Fibroblast of lung (primary cell): ENCODE results near the gene HEMK1. TPM values are rescaled to one million over a fixed set of nuclear protein-coding genes. Genes with fewer than 3 reads are reported as not detected.

Experiments used
- DNase-seq, 2 donors: peaks; one replicate each; pipeline versions ENCODE4 v3.0.0 to v3.0.0-alpha.2; 2010; ENCODE audit warnings: low read depth in 2 of 2
- H2AFZ ChIP-seq: 2 replicates; pipeline ENCODE4 v1.5.1; 2012; ENCODE audit warnings: low read length, control low read depth, inconsistent platforms
- H3K27ac ChIP-seq: 2 replicates; pipeline ENCODE4 v1.5.1; 2011; ENCODE audit warnings: low read length, control low read depth; ENCODE audit not compliant: insufficient read depth
- H3K27me3 ChIP-seq: 2 replicates; pipeline ENCODE4 v1.5.1; 2011; ENCODE audit warnings: mild to moderate bottlenecking, low read length; ENCODE audit not compliant: control insufficient read depth, insufficient read depth
- H3K36me3 ChIP-seq: 2 replicates; pipeline ENCODE4 v1.5.1; 2011; ENCODE audit warnings: low read length; ENCODE audit not compliant: control insufficient read depth, insufficient read depth
- H3K4me1 ChIP-seq: 2 replicates; pipeline ENCODE4 v1.5.1; 2011; ENCODE audit warnings: low read length; ENCODE audit not compliant: control insufficient read depth, insufficient read depth; ENCODE audit errors: extremely low read depth
- H3K4me2 ChIP-seq: 2 replicates; pipeline ENCODE4 v1.5.1; 2011; ENCODE audit warnings: low read length, control low read depth; ENCODE audit not compliant: insufficient read depth; ENCODE audit errors: extremely low read depth
- H3K4me3 ChIP-seq, 4 experiments: fragments of 200-600 bp in 1 of 4; sonication (generic) in 1 of 4; replicated peaks in 1 of 4; 2 replicates each; pipeline ENCODE4 v1.5.1; 2011 to 2016; ENCODE audit warnings: low read length in 4 of 4, low read depth in 3 of 4, mild to moderate bottlenecking in 3 of 4, control low read depth in 2 of 4, inconsistent platforms in 1 of 4, mixed read lengths in 1 of 4; ENCODE audit not compliant: insufficient read depth in 1 of 4; ENCODE audit errors: control extremely low read depth in 1 of 4
- H3K79me2 ChIP-seq: 2 replicates; pipeline ENCODE4 v1.5.1; 2012; ENCODE audit warnings: mild to moderate bottlenecking, low read length, inconsistent platforms; ENCODE audit not compliant: control insufficient read depth, insufficient read depth
- H3K9ac ChIP-seq: 2 replicates; pipeline ENCODE4 v1.5.1; 2011; ENCODE audit warnings: mild to moderate bottlenecking, low read length, control low read depth; ENCODE audit not compliant: insufficient read depth
- H3K9me3 ChIP-seq: 2 replicates; pipeline ENCODE4 v1.5.1; 2012; ENCODE audit warnings: low read depth, low read length; ENCODE audit not compliant: control insufficient read depth, insufficient read depth
- H4K20me1 ChIP-seq: 2 replicates; pipeline ENCODE4 v1.5.1; 2011; ENCODE audit warnings: low read length; ENCODE audit not compliant: control insufficient read depth, insufficient read depth; ENCODE audit errors: extremely low read depth
- EZH2 ChIP-seq: IDR thresholded peaks from 2 replicates; pipeline ENCODE4 v1.5.1; 2012; ENCODE audit warnings: low read length, control low read depth, mild to moderate bottlenecking; ENCODE audit errors: missing control alignments
- polyA plus RNA-seq, 2 donors: library from polyadenylated mRNA; depleted of rRNA in 1 of 2; stranded (reverse) in 1 of 2; unstranded in 1 of 2; fragments of >200 nt; gene quantifications; 2 replicates each; pipeline ENCODE4 v1.2.1, GENCODE V29; 2011 to 2012; ENCODE audit warnings: missing spikeins in 1 of 2
- total RNA-seq: library from RNA; depleted of rRNA; stranded (reverse); fragments of >200 nt; gene quantifications from 2 replicates; pipeline ENCODE4 v1.2.1, GENCODE V29; 2014
- TF ChIP-seq, protein P1 (sequence below), 2 donors: IDR thresholded peaks in 1 of 2; conservative IDR thresholded peaks in 1 of 2; 1 replicate in 1 of 2; 2 replicates in 1 of 2; pipeline ENCODE4 v1.5.1; 2011 to 2012; ENCODE audit warnings: low read length in 2 of 2, control low read depth in 1 of 2, inconsistent platforms in 1 of 2, low read depth in 1 of 2, mild to moderate bottlenecking in 1 of 2

HEMK1 gene
- total and polyA plus RNA-seq, 2 donors (not counting 1 experiment from before 2014, with no cell fraction given) = 8.4 to 12.7 TPM

DNA sequence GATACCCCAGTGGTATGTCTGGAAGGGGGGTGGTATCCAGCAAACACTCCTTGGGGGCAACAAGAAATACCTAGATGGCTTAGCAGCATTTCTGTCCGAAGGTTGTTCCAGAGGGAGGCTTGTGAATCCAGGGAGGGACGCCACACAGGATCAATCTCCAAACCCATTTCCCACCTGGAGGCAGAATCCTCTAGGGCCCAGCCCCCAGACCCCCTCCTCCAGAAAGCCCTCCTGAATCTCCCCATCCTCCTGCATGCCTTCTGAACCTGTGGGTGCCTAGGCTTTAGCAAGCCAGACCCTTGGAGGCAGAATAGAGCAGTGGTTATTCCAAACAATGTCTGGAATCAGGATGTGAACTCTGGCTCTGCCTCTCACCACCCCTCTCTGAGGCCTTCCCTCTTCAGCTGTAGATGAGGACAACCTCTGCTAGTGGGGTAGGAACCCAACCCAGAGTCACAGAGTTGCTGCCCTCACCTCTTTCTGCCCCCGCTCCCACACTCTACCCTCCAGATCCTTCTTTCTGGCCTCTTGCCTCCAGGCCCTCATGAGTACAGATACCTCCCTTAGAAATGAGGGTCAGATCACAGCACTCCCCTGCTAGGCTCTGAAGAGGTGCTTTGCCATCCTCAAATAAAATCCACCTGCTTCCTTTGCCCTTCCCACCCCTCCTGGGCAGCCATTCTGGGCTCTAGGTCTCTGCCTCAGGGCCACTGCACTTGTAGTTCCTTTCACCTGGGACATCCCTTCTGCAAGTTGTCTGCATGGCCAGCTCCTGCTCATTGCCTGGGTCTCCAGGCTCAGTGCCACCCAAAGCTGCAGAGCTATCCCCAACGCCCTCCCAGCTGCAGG, 34.2 kb downstream of the HEMK1 start:
- Histone ChIP-seq H3K9me3 (no peaks in the 10 kb centered on the region), H3K9ac (no peak overlapping the region), H3K4me3 (no peak overlapping the region), H3K79me2 (no peaks in the 10 kb centered on the region), H4K20me1 (no peaks in the 10 kb centered on the region), H3K27me3 (no peaks in the 10 kb centered on the region), H3K4me2 (no peak overlapping the region), H3K4me1 (peaks cover 22% of the 10 kb centered on the region), H2AFZ (no peak overlapping the region), H3K27ac (no peak overlapping the region), H3K36me3 (peaks cover 6% of the 10 kb centered on the region)
- DNase-seq = no peak
- TF ChIP-seq, protein P1, sequence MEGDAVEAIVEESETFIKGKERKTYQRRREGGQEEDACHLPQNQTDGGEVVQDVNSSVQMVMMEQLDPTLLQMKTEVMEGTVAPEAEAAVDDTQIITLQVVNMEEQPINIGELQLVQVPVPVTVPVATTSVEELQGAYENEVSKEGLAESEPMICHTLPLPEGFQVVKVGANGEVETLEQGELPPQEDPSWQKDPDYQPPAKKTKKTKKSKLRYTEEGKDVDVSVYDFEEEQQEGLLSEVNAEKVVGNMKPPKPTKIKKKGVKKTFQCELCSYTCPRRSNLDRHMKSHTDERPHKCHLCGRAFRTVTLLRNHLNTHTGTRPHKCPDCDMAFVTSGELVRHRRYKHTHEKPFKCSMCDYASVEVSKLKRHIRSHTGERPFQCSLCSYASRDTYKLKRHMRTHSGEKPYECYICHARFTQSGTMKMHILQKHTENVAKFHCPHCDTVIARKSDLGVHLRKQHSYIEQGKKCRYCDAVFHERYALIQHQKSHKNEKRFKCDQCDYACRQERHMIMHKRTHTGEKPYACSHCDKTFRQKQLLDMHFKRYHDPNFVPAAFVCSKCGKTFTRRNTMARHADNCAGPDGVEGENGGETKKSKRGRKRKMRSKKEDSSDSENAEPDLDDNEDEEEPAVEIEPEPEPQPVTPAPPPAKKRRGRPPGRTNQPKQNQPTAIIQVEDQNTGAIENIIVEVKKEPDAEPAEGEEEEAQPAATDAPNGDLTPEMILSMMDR (conservative IDR thresholded peaks at IDR 0.05 in 1 of 2, IDR thresholded peaks at IDR 0.05 in 1 of 2; ENCODE audit: low read depth in 1 of 2, low read length in 2 of 2) = no peak
- no peak for TF ChIP-seq EZH2

DNA sequence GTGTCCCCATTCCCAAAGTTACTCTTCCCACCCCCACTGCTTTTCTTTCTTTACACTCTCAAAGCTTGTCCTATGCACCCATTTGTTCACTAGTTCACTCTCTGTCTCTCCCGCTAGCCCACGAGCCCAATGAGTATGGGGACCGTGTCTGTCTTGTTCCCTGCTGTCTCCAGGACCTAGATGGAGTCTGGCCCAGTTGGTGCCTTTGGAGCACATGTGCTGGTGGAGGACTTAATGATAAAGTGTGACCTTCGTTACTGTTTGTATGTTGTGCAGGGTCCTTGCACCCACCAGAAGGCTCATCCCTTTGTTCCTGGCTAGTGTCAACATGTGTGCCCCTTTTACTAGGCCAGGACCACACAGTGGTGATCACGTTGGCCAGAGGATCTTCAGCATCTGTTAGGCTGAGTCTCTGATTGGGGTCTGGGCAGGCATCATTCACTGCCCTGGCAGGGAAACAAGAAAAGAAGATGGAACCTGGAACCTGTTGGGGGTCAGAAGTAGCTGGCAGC, 34.8 kb downstream of the HEMK1 start:
- H3K36me3 ChIP-seq = peaks cover 6% of the 10 kb centered on the region
- no peak overlapping the region for H3K9ac ChIP-seq
- H2AFZ ChIP-seq = no peak overlapping the region
- H4K20me1 ChIP-seq = no peaks in the 10 kb centered on the region
- no peak overlapping the region for H3K4me3 ChIP-seq
- no peaks in the 10 kb centered on the region for H3K79me2 ChIP-seq
- H3K27me3 ChIP-seq = no peaks in the 10 kb centered on the region
- peaks cover 22% of the 10 kb centered on the region for H3K4me1 ChIP-seq
- TF ChIP-seq EZH2 = no peak
- TF ChIP-seq, protein P1 (conservative IDR thresholded peaks at IDR 0.05 in 1 of 2, IDR thresholded peaks at IDR 0.05 in 1 of 2; ENCODE audit: low read depth in 1 of 2, low read length in 2 of 2) = no peak
- DNase-seq = no peak
- H3K4me2 ChIP-seq = no peak overlapping the region
- H3K9me3 ChIP-seq = no peaks in the 10 kb centered on the region
- no peak overlapping the region for H3K27ac ChIP-seq

DNA sequence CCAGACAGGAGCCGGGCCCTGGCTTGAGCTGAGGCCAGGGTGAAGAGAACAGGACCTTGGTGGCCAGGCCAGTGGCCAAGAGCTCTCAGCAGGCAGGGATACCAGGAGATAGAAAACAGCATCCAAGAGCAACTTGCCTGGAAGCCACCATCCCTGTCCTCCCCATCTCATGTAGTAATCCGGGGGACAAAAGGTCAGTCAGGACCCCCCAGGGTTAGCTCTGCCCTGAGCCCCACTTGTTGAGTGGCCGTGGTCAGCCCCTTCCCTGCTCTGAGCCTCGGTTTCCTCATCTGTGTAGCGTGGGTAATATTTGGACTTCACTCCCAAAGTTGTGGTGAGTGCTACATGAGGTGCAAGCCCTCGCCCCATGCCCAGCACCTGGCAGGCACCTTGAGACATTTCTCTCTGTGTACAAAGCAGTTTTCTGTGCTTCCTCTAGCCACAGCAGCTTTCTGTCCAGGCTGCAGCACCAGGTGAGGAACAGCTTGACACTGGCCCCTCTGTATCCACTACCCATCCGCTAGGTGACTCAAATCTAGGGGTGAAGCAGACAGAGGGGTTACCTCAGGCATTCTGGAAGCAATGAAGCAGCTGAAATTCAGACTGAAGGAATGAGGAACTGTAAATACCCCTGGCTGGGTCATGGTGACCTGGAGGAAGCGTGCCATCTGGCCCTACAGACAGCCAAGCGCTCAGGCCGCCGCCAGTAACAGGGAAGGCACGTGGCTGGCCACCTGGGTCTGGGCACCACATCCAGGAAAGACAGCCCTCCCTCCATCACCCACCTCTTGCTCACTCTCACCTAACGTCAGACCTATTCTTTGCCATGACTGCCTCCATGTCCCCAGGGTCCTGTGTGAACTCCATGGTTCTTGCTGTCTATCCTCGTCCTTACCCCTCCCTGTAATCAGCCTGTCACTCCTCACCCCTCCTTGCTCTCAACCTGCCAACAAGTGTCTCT, 35.6 kb downstream of the HEMK1 start:
- no peaks in the 10 kb centered on the region for H3K79me2 ChIP-seq
- H3K9me3 ChIP-seq = no peaks in the 10 kb centered on the region
- H3K4me3 ChIP-seq = no peak overlapping the region
- H2AFZ ChIP-seq = no peak overlapping the region
- no peaks in the 10 kb centered on the region for H4K20me1 ChIP-seq
- peaks cover 6% of the 10 kb centered on the region for H3K36me3 ChIP-seq
- no peak for DNase-seq
- no peaks in the 10 kb centered on the region for H3K27me3 ChIP-seq
- H3K9ac ChIP-seq = no peak overlapping the region
- H3K4me1 ChIP-seq = peaks cover 18% of the 10 kb centered on the region
- TF ChIP-seq EZH2 = no peak
- TF ChIP-seq, protein P1 (conservative IDR thresholded peaks at IDR 0.05 in 1 of 2, IDR thresholded peaks at IDR 0.05 in 1 of 2; ENCODE audit: low read depth in 1 of 2, low read length in 2 of 2) = no peak
- H3K4me2 ChIP-seq = no peak overlapping the region
- H3K27ac ChIP-seq = no peak overlapping the region
